ENCODE measurements around the gene NUCKS1.
A peak's percentile ranks its signal among the peaks of the same experiment; 100 is the strongest.

NUCKS1 gene

DNA sequence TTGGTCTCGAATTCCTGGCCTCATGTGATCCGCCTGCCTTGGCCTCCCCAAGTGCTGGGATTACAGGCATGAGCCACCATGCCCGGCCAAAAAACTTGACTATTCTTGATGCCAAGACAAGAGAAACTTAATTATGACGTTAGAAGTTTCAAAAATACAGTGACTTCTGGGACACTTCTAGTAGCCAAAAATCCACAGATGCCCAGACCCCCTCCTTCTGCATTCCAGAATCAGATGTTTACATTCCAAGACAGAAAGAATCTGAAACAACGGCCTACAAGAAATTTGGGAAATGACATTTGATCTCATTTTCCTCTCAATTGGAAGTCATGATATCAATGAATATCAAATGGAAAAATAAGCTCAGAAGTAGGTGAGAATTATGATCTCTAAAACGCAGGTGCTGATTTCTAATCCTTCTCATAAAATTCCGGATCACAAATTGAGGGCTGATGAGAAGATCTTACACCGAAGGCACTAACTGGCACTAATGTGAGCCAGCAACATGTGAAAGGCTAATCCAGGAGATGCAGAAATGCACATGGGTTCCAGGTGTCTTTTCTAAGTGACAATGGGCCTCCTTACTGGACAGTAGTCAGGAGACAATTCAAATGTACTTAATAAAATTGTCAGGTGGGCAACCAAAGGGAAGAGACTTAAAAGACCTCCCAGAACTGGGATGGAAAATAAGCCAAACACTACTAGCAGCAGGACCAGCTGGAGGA is 19.8 kb upstream of the NUCKS1 start:
- no peak for FAIRE-seq

DNA sequence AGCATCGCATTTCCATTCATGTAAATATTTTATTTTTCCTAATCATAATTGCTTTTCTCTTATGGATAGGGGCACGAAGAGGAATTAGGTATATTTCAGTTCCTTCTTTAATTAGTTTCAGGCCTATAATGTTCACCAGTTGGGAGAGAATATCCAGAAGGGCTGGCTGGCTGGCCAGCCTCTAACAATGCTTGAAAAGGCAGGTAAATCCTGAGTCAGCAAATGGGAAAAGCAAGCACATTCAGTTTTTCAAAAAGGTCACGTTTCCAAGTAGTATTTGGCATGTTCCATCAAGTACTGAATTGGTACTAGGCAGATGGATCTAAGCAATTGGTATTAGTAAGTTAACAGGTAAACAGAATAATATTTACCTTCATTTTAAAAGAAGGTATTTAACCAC is 17.3 kb upstream of the NUCKS1 start:
- FAIRE-seq: no peak

DNA sequence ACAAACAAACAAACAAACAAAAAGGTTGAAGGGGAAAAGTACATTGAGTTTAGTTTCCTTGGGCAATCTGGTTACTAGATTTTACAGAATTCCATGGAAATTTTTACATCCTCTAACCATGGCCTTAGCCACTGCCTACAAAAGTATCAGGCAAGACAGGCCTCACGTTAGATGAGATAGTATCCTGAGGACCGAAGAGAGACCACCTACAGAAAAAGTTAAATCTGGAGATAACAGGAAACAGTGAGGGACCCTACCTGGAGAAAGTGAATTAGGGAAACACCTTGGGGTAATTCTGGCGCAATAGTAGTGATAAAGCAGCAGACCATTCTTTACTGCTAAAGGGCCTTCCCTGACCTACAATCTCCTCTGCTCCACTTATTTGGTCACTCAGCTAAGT is 16.6 kb upstream of the NUCKS1 start:
- FAIRE-seq: no peak

DNA sequence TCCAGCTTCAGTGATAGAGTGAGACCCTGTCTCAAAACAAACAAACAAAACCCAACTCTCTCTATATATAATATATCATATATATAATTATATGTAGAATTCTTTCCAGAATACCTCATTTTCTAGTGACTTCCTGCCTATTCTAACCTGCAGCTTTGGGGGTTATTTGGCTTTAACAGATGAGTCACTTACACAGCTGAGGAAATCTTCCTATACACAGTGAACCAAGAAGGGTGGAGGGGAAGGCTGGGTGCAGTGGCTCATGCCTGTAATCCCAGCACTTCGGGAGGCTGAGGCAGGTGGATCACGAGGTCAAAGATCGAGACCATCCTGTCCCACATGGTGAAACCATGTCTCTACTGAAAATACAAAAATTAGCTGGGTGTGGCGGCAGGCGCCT is 16.1 kb upstream of the NUCKS1 start:
- no peak for FAIRE-seq

DNA sequence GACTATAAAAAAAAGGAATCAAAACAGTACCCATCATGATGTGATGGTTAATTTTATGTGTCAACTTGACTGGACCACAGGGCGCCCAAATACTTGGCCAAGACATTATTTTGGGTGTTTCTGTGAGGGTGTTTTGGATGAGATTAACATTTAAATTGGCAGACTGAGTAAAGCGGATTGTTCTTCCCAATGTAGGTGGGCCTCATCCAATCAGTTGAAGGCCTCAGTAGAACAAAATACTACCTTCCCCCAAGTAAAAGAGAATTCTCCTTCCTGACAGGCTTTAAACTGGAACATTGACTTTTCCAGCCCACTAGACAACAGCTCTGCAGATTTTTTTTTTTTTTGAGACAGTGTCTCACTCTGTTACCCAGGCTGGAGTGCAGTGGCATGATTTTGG is 14.6 kb upstream of the NUCKS1 start:
- FAIRE-seq: peak; percentile 55

DNA sequence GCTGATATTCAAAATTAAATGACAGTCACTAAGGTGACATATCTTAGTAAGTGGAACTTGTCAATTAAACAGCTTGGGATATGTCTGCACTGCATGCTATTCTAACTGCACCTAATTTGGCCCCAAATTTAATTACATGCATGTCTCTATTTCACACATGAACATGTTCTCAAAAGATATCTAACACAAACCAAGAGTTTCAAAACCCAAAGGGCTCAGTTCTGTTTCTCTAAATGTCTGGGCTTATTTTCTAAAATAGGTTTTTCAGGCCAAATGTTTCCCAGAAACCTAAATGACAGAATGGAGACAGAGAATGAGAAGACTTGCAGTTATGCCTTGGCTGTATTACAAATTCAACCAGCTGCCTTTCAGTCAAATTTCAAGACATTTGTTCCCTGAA is 14.0 kb upstream of the NUCKS1 start:
- no peak for FAIRE-seq

DNA sequence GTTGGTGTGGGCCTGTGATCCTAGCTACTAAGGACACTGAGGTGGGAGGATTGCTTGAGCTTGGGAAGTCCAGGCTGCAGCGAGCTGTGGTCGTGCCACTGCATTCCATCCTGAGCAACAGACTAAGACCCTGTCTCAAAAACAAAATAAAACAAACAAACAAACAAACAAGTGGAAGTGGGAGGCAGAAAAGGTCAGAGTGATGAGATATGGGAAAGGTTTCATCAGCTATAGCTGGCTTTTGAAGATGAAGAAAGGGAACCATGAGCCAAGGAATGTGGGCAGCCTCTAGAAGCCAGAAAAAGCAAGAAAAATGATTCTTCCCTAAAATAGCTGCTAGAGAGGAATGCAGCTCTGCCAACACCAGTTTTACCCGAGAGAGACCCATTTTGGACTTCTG is 10.6 kb upstream of the NUCKS1 start:
- no peak for FAIRE-seq

DNA sequence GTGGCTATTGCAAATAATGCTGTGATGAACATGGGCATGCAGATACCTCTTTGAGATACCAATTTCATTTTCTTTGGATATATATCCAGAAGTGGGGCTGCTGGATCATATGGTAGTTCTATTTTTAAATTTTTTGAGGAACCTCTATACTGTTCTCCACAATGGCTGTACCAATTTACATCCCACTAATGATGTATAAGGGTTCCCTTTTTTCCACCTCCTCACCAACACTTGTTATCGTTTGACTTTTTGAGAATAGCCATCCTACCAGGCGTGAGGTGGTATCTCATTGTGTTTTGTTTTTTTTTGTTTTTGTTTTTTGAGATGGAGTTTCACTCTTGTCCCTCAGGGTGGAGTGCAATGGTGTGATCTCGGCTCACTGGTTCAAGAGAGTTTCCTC is 6.6 kb upstream of the NUCKS1 start:
- FAIRE-seq: no peak

DNA sequence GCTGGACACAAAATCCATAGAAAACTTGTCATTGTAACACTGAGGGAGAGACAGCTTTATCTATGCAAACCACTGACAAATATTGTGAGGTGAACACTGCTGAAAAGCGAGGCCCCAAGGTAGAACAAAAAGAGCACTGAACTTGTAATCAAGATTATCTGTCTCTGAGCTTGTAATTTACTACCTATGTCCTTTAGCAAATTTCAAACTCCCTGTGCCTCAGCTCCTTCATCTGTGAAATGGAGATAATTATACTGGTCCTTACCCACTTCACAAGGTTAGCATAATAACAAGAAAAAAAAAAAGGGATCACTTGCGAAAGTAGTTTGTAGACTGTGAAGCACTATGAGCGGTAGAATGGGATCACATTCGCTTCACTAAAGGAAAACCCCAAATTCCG is 4.9 kb upstream of the NUCKS1 start:
- no peak for FAIRE-seq

DNA sequence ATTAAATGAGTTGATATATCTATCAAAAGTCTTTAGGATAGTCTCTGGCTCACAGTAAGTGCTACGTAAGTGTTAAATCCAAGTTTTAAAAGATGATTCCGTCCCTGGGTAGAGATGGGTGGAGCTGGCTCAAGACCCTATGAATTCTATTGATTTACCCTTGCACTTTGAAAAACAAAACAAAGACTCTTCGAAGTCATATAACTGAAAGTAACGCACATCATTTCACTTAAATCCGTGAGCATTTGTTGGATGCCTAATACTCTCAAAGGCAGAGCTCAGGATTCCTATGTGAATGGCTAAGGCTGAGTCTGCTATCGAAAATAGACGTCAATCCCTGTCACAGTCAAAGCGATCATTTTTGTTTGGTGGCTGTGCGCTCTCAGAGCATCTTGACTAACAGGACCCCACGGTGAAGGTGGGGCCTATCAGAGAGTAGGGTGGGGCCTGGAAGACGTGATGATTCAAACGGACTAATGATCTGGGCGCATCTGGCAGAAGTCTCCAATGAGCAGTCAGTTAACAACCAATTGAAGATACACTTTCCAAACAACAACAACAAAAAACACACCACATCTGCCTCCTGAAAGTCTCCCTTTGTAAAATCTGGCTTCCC is 1.2 kb upstream of the NUCKS1 start:
- FAIRE-seq: peak; percentile 81

DNA sequence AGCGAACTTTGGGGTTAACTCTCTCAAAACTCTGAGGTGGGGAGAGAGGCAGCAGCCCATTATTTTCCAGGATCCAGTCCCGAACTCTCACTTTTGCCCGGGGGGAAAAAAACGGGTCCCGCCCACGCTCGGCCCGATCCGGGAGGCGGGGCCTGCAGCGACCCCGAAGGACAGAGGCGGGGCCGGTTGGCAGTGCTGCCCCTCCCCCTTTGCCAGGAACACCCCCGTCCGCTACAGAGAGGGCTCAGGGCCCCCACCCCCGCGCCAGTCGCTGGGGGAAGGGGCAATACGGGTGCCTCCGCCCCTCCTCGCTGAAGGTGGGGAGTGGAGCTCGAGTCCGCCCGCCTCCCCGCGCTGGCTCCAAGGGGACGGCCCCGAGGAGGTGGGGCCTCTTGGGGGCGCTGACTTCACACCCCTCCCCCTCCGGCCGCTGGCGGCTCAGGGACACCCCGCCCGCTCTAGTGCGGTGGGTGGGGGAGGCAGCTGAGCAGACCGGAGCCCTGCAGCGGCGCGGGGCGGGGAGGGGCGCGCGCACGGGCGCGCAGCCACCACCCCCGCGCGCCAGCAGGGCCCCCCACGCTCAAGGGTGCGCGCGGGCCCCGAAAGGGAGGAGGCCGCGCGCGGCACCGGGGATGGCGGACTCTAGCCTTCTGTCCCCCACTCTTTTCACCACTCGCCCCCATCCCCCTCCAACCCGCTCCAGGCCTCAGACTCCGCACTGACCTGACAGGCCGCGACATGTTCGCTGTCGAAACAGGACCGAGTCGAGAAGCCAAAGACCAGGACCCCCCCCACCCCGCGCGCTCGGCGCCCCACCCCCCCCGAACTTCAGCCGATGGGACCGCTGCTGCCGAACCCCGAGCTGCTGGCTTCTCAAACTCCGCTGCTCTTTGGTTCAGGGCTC is 496 bp downstream of the NUCKS1 start:
- FAIRE-seq: peak; percentile 93

DNA sequence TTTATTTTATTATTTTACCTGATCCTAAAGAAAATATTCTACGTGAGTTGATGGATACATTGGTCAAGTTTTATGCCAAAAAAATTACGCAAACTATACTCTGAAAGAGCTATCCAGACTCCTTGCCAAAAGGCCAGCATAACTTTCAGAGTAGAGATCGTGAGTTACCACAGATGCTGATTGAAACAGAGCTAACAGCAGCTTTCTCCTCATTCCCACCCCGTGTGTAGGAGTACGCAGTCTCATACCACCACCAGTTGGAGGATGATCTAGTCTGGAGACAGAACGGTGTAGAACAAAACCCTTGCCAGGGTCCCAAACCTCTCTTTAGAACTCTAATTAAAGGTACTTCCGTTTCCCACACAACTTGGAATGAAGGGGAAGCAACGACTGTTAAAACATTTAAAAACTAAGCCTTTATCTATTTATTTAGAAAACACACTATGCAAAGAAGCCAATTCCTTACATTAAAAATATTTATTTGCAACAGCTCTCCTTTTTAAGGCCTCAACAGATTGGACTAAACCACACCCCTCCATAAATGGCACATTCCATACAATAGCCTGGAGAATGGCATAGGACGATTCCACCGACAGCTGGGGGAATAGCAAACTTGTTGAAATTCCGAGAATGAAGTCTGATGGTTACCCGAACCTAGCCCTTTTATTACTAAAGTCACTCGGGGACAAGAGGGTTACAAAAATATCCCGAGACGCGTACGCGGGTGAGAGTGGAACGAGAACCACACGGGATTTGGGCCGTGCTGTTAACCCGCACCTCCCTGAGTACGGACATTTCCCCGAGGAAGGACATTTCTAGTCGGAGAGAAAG is 1.4 kb downstream of the NUCKS1 start:
- peak; percentile 40 for FAIRE-seq

DNA sequence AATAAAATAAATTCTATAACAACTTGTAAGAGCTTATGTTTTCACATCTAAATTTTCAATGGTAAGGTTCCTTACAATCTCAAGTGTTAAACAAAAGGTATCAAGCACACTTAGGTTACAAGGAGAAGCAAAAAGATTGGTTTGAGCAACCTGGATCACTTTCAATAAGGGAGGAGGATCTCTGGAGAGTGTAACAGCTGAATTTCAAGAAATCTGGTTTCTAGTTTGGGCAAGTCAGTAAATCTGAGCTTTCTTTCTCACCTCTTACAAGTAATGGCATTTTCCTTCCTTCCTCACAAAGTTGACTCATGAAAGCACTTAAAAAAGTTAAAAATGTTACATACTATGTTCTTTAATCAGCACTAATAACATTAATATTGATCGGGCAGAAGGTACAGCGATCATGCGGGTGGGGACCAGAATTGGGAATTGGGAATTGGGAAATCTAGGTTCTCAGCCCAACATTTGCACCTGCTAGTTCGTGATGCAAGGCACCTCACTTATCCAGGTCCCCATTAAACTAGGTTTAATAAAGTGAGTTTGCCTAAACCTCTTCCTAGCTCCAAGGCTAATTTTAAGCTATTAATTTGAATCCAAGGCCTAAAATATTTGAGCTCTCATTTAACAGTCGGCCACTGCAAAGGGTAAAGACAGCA is 3.1 kb downstream of the NUCKS1 start:
- FAIRE-seq: no peak

DNA sequence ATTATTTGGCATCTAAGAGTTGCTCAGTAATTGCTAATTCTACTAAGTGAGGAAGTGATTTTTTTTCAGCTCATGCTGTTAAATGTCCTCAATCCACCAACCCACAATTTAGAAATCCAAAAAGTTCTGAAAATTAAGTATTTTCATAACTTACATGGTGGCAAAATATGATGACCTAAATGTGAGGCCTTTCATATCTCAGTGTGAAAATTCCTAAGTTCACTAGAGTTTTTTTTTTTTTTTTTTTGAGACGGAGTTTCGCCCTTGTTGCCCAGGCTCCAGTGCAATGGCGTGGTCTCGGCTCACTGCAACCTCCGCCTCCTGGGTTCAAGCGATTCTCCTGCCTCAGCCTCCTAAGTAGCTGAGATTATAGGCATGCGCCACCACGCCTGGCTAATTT is 5.6 kb downstream of the NUCKS1 start:
- no peak for FAIRE-seq

DNA sequence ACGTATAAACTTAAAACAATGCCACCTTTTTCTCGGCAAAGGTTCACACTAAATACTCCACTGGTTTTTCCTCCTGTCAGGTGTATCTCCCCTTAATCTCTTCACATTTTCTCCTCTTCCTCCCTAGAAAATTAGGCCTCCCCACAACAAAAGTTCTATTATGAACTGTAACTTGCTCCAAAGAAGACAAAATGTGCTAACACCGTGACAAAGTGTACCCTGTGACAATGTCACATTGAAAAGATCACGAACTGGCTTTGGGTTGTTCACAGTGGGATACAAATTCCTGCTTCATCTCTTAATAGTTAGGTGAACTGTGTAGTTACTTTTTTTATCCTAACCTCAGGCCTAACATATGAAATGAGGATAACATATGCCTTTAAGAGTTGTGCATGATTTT is 6.0 kb downstream of the NUCKS1 start:
- FAIRE-seq: no peak

DNA sequence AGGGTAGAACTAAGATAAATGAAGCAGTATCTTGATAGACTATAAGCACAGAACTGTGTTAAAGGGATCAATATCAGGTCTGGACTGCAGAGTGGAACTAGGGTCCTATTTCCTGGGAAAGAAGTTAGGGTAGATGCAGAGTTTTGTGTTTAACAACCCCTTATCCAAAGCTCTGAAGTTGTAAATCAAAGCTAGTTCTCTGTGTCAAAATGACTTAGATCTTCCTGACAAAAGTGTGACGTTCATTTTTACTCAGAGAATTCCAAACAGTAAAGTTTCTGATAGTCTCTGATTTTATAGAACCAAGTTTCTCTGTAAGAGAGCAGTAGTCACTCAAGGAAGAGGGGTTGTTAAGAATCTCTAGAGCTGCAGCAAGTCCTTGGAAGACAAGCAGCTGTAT is 8.3 kb downstream of the NUCKS1 start:
- peak; percentile 49 for FAIRE-seq

DNA sequence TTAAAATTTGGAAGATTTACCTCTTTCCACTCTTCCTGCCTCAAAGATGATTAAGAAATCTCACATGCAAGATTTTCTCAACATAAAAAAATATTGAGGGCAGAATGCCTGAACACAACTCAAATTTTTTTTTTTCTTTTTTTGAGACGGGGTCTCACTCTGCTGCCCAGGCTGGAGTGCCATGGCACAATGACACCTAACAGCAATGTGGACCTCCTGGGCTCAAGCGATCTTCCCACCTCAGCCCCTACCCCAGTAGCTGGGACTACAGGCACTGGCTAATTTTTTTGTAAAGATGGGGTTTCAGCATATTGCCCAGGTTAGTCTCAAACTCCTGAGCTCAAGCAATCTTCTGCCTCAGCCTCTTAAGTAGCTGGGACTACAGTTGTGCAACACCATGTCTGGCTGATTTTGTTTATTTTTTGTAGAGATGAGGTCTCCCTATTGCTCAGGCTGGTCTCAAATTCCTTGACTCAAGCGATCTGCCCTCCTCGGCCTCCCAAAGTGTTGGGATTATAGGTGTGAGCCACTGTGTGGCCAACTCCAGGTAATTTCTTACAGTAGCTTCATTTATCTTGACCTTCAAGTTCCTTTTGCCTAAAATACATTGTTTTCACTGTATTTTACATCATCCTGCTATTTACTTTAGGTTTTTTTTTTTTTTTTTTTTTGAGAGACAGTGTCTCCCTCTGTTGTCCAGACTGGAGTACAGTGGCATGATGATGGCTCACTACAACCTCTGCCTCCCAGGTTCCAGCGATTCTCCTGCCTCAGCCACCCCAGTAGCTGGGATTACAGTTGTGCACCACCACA is 10.4 kb downstream of the NUCKS1 start:
- peak; percentile 37 for FAIRE-seq

DNA sequence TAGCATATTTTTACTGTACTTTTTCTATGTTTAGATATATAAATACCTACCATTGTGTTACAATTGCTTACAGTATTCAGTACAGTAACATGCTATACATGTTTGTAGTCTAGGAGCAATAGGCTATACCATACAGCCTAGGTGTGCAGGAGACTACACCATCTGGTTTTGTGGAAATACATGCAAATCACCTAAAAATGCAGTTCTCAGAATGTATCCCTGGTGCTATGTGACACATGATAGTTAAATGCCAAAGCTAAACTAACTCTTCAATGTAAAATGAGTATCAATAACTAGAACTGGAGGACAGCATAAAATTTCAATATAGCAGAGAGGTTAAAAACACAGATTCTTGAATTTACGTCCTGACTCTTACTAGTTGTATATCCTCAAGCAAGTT is 14.8 kb downstream of the NUCKS1 start:
- no peak for FAIRE-seq

DNA sequence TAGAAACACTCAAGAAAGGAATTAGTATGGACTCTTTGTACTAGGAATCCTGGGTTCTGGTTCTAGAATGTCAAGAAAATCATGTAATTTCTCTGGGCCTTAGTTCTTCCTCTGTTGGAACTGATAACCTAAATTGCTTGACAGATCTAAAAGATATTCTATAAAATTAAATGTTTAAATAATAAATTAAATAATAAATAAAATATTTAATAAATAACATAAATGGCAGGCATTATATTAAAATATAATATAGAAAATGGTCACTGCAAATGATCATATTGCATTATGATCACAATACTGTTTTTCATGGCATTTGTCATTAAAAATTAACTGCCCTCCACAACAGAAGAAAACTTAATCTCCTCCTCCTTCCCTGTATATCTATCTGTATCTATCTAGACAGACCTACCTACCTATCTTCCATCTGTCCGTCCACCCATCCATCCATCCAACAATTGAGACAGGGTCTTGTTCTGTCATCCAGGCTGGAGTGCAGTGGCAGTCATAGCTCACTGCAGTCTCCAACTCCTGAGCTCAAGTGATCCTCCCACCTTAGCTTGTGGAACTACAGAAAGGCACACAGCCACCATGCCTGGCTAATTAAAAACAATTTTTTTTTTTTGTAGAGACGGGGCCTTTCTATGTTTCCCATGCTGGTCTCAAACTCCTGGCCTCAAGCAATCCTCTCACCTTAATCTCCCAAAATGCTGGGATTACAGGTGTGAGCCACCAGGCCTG is 16.4 kb downstream of the NUCKS1 start:
- FAIRE-seq: peak; percentile 82

DNA sequence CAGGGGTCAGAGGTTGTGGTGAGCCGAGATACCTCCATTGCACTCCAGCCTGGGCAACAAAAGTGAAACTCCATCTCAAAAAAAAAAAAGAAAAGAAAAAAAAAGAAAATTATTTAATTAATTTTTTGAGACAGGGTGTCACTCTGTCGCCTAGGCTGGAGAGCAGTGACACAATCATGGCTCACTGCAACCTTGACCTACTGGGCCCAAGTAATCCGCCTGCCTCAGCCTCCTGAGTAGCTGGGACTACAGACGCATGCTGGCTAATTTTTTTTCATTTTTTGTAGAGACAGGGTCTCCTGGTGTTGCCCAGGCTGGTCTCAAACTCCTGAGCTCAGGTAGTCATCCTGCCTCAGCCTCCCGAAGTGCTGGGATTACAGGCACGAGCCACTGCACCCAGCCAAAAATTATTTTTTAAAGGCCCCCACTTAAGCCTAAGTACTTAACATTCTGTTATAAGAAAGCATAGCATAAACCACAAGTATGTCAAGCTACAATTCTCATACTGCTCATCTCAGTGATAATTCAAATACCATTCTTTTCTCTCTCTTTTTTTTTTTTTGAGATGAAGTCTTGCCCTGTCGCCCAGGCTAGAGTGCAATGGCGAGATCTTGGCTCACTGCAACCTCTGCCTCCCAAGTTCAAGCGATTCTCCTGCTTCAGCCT is 19.9 kb downstream of the NUCKS1 start:
- FAIRE-seq: no peak

Measured in TTC549 (cell line).